GM12864 (cell line): ENCODE measurements around the gene SCGB2B2.

Experiments used
- DNase-seq: peaks from one replicate; pipeline ENCODE4 v3.0.0-alpha.2; 2011; ENCODE audit warnings: low read depth
- H3K4me3 ChIP-seq: 2 replicates; pipeline ENCODE4 v1.5.1; 2011; ENCODE audit warnings: mild to moderate bottlenecking, low read depth, low read length, control low read depth
- TF ChIP-seq, protein P1 (sequence below): IDR thresholded peaks from 2 replicates; pipeline ENCODE4 v1.5.1; 2011; ENCODE audit warnings: low read depth, mild to moderate bottlenecking, moderate library complexity, low read length, control low read depth, inconsistent platforms; ENCODE audit errors: missing control alignments

The SCGB2B2 gene

DNA sequence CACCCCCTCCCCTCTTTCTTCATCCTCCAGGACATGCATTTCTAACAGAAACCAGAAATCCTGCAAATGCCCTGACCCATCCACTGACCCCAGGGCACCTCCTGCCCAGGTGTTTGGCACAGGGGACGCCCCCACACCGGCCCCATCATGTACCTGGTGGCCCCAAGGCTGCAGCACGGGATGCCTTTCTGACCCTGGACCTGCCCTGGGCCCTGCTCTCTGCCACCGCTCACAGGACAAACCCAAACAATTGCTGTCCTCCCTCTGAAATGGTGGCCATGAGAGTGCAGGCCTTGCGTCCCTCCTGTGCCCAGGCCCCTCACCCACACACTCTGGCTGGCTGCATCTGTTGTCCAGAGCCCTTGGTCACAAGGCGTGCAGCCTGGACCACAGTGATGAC, 12.1 kb downstream of the SCGB2B2 start:
- TF ChIP-seq, protein P1, sequence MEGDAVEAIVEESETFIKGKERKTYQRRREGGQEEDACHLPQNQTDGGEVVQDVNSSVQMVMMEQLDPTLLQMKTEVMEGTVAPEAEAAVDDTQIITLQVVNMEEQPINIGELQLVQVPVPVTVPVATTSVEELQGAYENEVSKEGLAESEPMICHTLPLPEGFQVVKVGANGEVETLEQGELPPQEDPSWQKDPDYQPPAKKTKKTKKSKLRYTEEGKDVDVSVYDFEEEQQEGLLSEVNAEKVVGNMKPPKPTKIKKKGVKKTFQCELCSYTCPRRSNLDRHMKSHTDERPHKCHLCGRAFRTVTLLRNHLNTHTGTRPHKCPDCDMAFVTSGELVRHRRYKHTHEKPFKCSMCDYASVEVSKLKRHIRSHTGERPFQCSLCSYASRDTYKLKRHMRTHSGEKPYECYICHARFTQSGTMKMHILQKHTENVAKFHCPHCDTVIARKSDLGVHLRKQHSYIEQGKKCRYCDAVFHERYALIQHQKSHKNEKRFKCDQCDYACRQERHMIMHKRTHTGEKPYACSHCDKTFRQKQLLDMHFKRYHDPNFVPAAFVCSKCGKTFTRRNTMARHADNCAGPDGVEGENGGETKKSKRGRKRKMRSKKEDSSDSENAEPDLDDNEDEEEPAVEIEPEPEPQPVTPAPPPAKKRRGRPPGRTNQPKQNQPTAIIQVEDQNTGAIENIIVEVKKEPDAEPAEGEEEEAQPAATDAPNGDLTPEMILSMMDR: no peak
- no peak for DNase-seq
- H3K4me3 ChIP-seq: no peak overlapping the region

DNA sequence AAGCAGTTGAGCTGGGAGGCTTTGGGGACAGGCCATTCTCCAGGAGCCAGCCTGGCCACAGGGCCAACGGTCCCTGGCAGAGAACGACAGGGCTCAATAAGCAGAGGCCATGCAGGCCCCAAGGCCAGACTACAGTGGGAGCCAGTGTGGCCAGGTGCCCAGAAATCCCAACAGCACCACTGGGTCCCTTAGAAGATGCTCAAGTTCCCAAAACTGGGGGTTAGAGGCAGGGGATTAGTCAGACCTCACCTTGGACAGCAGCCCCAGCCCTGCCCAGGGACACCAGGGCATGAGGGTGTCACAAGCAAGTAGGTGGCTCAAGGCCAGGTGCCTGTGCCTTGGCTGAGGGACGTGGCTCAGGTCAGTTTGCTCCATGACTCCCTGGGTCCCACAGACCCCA, 12.8 kb downstream of the SCGB2B2 start:
- no peak for DNase-seq
- TF ChIP-seq, protein P1: no peak
- no peak overlapping the region for H3K4me3 ChIP-seq

DNA sequence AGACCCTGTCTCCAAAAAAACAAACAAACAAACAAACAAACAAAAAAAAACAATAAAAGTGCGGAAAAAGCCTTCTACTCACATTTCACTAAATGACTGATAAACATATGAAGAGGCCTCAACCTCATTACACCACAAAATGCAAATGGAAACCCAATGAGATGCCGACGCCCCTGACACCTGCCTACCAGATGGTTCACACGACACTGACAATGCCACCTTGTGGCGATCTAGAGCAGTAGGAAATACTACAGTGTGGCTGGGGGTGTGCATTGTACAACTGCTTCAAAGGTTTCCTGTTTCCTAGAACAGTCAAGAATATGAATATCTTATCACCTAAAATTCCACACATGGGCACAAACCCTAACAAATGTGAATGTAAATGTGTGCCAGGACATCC, 14.0 kb downstream of the SCGB2B2 start:
- no peak overlapping the region for H3K4me3 ChIP-seq
- peak; percentile 15 for DNase-seq
- TF ChIP-seq, protein P1: peak; percentile 54

DNA sequence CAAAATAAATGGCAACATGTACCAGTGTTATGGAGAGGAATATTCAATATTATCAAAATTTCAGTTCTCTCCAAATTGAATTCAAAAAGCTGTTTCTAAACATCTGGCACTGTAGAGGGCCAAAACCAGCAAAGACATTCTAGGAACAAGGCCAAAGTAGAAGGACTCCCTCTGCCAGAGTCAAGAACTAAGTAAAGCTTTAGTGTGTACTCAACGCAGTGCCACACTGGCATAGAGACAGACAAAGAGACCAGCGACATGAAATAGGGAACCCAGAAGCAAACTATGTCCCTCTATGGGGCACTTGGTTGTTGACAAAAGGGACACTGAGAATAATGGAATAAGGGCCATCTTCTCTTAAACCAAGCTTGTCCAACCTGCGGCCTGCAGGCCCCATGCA, 15.6 kb downstream of the SCGB2B2 start:
- H3K4me3 ChIP-seq: no peak overlapping the region
- TF ChIP-seq, protein P1: no peak
- no peak for DNase-seq

DNA sequence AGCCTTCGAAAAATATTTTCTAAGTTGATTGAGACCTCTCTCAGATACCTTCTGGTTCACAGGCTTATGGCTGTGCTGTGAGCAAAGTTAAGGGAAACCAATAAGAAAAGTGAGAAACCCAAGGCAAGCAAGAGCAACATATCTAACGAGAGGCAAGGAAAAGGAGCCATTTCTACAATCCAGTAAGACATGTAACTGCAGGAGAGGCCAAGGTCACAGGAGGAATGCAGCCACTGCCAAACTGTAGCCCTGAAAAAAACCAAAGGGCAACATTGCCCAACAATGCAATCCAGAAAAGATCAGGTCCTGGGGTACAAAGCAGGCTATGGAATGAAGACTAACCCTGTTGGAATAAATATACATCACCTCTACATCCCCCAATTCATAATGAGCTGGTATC, 21.3 kb downstream of the SCGB2B2 start:
- TF ChIP-seq, protein P1: no peak
- no peak overlapping the region for H3K4me3 ChIP-seq
- DNase-seq: no peak

DNA sequence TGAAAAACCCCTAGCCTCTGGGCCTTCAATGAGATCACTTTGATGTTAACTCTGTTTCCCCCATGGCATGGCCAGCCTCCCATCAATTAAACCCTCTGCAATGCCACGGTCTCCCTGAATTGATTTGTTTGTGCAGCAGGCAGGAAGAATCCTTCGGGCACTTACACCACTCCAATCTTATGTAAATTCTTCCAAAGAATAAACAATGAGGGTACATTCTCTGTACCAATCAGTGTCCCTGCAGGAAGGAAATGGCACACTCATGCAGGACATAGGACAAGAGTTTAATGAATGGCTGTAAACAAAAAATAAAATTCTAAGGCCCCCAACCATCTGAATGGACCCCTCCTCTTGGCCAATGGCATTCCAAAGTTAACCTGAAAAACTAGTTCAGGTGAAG, 22.2 kb downstream of the SCGB2B2 start:
- H3K4me3 ChIP-seq: no peak overlapping the region
- no peak for DNase-seq
- TF ChIP-seq, protein P1: no peak

DNA sequence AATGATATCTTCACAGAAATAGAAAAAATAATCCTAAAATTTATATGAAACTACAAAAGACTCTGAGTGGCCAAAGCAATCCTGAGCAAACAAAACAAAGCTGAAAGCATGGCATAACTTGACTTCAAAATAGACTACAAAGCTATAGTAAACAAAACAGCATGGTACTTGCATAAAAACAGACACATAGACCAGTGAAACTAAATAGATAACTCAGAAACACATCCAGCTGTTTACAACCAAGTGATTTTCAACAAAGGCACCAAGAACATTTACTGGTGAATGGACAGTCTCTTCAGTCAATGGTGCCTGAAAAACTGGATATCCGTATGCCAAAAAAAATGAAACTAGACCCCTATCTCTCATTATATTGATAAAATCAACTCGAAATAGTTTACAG, 25.2 kb downstream of the SCGB2B2 start:
- TF ChIP-seq, protein P1: no peak
- no peak overlapping the region for H3K4me3 ChIP-seq
- no peak for DNase-seq
